Fibroblast of upper back skin (primary cell): ENCODE data around the gene PRR20G.
"Not testable (repeated sequence)": the region's sequence is repeated elsewhere in the genome, so short reads cannot be mapped to it uniquely, and the experiment has no call there.

ENCODE experiments used
- DNase-seq: peaks from one replicate; pipeline ENCODE4 v3.0.0-alpha.2; 2013

The PRR20G gene

DNA sequence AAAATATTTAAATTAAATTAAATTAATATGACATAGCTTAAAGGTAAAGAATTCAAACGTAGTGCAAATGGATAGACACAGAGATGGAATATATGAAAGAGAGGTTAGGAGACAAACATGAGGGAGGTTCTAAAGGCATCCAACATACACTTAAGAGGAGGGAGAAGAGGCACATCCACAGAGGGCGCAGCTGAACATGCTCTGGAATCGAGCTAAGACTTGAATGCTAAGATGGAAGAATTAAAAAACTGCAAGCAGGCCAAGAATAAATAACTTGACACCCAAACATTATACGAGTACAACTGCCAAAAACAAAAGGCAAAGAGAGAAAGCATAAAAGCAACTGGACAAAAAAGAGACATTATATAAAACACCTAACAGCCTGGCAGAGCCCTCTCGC is 9.1 kb upstream of the PRR20G start:
- DNase-seq: no peak

DNA sequence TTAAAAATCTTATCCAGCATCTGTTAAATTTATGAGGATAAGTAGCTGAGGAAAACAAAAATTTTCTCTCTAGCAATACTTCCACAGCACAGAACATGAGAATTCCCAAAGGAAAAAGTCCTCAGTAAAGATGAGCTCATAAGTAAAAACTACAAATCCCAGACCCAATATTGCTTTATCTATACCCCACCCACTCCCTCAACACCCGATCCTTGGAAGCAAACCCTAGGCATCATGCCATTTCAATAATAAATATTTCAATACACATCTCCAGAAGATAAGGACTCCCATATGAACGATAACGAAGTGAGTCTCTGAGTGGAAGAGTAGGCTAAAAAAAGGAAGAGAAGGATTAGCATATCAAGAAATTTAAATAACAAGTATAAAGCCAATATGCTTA is 8.3 kb upstream of the PRR20G start:
- DNase-seq: no peak

DNA sequence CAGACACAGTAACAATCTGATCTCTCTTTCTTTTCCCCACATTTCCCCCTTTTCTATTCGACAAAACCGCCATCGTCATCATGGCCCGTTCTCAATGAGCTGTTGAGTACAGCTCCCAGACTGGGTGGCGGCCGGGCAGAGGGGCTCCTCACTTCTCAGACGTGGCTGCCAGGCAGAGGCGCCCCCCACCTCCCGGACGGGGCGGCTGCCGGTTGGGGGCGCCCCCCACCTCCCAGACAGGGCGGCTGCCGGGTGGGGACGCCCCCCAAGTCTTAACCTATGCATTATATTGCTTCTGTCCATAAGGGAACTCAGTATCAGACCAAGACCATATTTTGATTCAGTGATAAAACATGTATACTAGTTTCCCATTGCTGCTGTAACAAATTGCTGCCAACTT is 5.8 kb upstream of the PRR20G start:
- not testable (repeated sequence) for DNase-seq

DNA sequence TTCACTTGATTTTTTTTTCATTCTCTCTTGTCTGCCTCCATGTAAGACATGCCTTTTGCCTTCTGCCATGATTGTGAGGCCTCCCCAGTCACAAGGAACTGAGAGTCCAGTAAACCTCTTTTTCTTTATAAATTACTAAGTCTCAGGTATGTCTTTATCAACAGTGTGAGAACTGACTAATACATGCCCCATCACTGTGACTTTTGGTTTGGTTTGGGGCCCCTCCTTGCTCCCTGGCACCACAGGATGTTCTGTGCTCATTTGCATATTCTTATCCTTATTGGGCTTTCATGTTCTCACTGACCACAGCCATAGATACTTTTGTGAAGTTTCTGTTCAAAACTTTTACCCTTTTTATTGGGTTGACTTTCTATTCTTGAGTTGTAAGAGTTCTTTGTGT is 3.8 kb upstream of the PRR20G start:
- no peak for DNase-seq

DNA sequence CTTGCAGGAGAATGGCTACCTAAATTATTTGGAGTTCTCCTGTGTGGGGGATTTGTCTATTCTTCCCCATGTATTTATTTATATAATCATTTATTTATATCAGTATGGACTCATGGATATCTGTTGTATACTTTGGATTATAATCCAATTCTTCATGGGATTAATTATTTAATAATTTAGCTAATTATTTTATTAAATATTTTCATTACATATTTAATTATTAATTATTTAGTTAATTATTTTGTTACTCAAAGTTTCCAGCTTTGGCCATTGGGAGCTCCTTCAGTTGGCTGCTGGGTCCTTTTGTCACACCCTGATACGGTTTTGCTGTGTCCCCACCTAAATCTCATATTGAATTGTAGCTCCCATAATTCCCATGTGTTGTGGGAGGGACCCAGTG is 3.3 kb upstream of the PRR20G start:
- no peak for DNase-seq

DNA sequence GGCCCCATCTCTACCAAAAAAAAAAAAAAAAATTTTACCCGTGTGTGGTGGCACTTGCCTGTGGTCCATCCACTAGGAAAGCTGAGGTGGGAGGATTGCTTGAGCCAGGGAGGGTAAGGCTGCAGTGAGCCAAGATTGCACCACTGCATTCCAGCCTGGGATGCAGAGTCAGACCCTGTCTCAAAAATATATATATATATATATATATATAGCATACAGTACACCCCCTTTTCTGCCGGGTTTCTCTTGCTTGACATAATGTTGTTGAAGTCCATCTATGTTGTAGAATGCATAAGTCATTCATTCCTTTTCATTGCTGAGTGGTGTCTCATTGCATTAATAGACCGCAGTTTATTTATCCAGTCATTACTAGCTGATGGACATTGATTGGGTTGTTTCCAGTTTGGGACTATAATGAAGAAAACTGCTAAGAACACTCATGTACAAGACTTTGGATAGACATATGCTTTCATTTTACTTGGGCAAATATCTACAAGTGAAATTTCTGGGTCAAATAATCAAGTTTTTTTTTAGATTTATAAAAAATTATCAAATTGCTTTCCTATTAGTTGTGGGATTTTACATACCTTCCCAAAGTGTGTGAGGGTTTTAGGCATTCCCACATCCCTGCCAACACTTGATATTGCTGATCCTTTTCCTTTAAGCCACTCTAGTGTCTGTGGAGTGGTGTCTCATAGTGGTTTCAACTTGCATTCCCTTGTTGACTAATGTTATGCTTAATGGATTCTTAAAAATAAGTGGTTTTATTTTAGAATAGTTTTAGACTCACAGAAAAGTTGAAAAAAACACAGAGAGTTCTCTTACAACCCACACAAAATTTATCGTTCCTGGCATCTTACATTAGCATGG is 2.1 kb upstream of the PRR20G start:
- DNase-seq: peak; percentile 9

DNA sequence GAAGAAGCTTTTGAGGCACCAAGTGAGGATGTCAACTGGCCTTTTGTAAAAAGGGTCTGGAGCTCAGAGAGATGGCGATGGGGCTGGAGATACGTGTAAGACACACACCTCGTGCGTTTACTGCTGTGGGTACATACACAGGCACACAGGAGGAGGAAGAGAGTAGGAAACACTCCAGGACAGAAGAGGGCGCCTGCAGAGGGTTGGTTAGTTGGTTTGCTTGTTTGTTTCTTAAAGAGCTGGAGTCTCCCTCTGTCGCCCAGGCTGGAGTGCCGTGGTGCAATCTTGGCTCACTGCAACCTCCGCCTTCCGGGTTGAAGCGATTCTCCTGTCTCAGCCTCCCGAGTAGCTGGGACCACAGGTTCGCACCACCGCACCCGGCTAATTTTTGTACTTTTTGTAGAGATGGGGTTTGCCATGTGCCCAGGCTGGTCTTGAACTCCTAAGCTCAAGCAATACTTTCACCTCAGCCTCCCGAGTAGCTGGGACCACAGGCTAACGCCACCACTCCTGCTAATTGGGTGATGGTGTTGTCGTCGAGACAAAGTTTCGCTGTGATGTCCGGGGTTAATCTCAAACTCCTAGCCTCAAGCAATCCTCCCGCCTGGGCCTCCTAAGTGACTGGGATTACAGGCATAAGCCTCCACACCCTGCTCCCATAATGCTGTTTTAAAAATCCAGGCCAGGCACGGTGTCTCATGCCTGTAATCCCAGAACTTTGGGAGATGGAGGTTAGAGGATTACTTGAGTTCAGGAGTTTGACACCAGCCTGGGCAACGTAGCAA is 1.3 kb upstream of the PRR20G start:
- DNase-seq: no peak

DNA sequence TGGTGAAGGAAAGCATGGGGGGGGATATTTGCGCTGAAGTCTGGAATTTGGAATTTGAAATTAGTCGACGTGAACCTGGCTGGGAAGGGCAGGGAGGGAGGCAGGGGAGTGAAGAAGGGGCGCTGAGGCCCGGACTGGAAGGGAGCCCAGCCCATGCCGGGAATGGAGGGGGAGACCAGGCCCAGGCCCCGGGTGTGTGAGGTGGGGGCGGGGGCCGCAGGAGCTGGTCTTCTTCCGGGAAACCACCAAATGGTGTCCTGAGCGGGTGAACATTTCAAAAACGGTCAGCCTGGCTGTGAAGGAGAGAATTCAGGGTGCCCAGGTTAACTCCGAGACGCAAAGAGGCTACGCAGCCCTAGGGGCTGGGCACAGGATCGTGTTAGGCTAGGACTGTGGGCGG is 497 bp upstream of the PRR20G start:
- DNase-seq: no peak

DNA sequence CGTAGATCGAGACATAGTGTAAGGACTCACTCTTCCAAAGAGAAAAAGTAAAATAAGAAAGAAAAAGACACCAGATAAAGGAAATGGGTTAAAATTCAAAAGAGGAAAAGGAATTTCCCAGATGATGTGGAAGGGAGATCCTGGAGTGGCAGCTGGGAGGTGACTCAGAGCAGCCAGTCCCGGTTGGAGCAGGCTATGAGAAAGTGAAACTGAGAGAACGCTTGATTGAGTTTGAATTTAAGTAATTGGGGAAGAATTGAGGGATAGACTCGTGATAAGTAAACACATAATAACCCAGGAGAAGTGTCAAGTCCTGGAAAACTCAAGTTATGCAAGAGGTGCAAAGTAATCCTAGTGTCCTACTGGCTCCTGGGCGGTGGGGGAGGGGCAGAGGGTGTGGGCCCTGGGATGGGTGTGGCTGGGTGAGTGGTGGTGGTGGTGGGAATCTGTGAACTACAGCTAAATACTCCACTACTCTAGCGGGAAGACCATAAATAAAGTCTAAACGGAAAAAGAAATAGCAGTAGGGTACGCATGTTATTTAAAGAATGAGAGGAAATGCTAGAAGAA is 1.2 kb downstream of the PRR20G start:
- no peak for DNase-seq

DNA sequence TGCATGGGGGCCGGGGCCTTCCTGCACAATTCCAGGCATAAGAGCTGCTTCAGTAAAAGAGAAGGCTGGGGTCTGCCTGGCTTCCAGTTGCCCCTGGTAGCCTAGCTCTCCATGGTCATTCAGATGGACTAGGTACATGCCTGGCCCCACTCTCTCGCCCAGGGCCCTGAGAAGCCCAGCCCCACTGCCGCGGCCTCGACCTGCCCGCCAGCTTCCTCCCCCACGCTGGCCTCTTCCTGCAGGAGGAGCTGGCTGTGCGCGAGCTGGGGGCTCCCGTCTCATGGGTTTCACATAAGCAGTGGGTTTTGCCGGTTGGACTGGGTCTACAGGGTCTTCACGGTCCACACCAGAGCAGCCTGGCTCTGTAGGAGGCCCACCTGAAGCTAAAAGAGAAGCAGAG is 3.6 kb downstream of the PRR20G start:
- no peak for DNase-seq

DNA sequence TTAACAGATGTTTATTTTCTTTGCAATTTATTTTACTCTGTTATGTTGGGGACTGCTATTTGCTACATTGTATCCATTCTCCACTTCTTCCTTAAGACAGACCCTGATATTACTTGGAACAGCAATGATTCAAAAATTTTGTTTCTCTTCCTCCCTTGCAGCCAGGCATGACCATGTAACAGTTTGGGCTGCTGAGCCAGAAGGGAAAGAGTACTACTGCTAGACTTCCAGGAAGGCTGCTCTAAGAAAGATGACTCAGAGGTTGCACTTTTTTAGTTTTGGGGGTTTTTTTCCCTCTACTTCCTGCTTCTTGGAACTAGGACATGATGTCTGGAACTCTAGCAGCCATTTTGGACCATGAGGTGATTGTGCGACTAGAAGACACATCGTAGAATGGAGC is 10.3 kb downstream of the PRR20G start:
- DNase-seq: no peak

DNA sequence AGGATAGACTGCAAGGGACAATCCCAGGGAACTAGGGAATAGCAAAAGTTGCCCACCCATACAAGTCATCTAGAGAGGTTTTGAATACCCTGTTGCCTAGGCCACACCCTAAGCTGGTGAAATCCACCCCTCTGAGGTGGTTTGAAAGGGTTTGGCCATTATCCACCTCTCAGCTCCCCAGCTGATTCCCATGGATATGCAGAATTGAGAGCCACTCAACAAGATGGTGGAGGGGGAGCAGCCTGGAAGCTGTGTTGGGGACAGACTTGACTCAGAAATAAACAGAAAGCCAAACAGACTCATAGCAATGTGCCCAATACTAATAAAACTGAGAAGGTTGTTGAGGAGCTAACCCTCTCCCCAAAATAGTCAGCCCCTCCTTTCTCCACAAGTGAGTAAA is 10.9 kb downstream of the PRR20G start:
- DNase-seq: no peak

DNA sequence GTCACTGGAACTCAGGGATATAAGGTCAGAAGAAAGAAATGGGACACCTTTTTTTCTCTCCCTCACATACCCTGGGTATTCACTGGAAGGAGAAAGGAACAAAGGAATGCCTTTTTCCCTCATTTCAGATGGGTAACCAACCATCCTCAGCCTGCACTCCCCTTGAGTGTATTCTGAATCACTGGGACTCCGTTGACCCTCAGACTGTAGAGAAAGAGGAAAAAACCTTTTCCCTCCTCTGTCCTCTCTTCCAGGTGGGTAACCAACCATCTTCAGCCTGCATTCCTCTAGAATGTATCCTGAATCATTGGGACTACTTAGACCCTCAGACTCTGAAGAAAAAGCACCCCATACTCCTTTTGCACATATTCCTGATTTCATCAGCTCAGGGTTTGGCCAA is 11.4 kb downstream of the PRR20G start:
- no peak for DNase-seq

DNA sequence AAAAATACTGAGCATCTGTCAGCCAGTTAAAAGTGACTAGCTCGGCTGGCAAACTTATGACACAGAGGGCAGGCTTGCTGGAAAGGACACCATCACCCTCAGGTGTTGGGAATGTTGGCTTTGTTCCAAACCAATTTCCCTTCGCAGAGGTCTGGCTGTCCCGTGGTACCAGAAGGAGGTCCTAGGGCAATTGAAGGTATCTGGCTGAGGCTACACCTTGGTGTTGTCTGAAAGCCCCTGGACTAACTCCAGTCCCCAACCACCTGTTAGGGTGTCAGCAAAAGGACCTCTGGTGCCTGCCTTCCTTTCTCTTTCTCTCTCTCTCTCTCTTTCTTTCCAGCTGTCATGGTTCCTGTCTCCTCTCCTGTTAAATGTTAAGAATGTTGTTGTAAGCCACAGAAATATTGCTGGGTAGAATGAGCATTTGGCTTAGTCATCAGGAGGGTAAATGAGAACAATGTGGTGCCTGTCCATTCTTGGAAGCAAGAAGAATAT is 12.5 kb downstream of the PRR20G start:
- peak; percentile 27 for DNase-seq

DNA sequence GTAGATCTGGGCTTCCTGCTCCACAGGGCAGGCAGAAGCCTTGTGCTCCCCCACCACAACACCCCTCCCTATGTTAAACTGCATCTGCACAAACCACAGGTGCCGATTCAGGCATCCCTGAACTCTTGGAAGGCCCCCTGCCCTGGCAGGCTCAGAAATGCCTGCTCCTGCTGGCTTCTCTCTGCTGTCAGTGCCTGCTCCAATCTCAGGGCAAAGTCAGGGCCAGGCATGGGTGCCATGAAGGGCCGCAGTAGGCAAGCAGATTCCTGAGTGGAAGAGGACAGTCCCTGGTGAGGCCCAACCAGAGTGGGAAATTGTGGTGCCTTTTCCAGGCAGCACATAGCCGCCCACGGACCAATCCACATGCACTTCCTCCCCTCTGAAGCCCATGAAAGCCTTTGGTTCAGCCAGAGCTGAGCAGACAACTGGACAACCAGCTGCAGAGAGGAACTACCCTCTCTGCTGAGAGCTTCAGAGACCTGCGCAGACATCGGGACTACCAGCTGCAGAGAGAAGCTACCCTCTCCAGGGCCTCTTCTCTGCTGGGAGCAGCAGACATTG is 13.6 kb downstream of the PRR20G start:
- no peak for DNase-seq

DNA sequence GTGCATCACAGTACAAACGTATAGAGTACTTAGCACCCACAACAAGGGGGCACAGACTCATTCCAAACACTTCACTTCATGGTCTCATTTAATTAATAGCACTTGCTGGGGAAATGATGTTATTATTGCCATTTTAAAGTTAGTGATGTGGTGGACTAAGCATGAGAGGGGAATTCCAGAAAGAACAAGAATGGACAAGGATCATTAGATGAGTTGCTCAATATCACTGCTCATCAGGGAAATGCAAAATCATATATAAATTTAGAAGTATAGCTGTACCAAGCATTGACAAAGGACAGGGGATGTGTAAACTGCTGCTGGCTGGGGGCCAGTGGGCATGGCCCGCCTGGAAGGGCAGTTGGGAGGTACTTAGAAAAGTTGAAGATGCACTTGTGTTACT is 14.6 kb downstream of the PRR20G start:
- no peak for DNase-seq

DNA sequence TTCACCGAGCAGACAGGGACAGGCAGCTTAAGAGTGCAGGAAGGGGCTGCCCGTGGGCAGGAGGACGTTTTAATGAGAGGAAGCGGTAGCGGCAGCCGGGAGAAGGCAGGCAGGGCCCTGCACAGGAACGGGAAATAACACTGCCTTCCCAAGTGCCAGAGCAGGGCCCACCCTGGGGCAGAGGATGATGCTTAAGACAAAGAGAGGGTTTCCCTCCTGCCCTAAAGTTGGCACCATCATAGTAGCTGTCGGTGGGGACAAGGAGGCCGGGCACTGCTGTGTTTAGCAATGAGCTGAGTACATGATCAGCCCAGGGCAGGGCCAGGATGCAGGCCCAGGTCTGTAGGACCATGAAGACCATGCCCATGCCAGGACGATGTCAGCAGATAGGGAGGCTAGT is 21.7 kb downstream of the PRR20G start:
- DNase-seq: no peak

DNA sequence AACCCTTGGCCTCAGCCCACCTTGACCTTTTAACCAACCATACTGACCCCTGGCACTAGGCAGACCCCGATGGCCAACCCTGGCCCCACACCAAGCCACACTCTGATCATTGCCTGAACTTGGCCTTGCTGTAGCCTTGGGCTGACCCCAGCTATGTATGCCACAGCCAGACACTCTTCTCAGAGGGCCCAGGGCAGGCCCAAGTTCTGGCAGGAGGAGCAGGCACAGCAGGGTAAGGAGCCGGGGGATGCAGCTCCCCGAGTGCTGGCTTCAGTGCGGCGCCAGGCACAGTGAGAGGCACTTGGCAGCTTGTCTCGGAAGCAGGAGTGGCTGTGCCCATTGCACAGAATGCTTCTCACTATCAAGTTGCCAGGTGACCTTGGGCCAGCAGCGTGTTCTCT is 22.3 kb downstream of the PRR20G start:
- no peak for DNase-seq

DNA sequence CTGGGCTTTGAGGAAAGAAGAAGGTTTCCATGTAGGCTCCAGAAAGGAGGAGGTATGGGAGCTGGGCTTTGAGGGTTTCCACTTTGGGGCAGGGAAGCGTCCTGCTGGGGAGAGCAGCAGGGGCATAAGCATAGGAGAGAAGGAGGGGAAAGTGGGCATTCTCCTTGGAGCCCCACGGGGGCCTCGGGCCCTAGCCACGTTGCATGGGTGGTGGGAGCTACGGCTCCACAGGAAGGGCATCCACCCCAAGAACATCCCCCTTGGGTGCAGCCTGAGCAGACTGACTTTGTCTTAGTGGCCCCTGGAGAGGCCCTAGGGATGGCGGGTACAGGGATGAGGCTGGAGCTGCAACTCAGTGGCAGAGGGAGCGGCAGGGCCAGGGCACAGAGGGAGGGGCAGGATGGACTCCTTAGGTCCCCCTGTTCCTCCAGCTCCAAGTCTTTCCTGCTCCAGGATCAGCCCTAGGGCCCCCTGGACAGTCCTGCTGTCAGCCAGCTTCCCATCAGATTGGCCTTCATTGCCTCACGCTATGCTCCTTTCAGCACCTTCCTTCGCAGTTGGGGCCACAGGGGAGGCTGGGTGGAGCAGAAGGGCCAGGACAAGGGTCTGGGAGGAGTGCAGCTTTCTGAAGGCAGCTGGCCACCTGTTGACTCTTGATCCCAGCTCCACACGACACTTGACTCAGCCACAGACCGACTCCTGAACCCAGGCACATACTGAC is 22.9 kb downstream of the PRR20G start:
- no peak for DNase-seq

DNA sequence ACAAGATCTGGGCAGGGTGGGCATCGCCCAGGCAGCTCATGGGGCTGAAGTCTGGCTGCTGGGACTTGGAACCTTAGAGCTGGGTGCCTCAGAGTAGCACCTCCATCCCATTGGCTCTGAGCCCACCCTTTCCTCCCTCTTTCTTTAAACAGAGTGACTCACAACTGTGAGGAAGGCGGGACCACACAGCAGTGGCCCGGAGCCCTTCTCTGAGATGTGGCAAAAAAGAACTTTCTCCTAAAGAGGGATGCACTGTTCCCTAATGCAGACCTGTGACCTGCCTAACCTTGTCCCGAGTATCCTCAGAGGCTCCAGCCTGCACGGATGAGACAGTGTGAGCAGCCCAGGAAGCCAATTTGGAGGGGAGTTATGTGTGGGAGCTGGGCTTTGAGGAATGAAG is 23.6 kb downstream of the PRR20G start:
- DNase-seq: no peak

DNA sequence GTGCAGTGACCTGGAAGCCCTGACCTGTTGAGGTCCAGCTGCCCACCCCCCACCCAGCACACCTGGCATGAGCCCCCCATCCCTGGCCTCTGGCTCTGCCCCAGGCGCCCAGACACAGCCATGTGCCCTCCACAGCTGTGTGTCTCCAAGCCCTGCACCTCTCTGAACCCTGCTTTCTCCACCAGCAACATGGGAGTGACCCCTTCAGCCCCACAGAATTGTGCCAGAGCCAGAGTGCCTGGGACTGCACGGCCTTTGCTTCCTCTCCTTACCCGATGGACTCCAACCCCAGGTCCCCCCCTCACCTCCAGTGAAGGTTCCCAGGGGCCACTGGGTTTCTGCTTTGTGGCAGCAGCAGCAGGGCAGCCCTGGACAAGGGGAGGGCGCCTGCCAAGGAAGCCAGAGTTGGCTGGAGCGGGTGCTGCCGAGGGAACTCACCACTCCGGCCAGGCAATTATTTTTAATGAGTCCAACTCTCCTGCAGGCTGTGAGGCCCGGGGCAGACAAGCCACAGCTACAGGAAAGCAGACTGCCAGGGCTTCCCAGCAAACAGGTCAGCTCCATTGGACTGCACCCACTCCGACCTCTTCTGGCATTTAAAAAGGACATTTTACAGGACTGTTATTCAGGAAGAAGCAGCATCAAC is 24.1 kb downstream of the PRR20G start:
- DNase-seq: no peak

DNA sequence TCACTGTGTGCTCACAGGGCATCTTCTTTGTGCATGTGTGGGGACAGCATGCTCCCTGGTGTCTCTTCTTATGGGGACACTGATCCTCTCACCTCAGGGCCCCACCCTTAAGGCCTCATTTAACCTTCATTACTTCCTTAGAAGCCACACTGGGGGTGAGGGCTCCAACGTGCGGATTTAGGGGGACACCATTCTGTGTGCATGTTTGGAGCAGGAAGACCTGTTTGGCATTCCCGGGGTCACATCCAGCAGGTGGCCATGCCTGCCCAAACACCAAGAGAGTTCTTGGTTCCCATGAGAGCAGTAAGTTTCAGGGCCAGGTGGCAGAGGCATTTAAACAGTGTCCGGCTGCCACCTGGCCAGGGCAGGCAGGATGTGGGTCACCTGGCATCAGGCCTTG is 24.8 kb downstream of the PRR20G start:
- DNase-seq: no peak
